RPMI7951 (cell line): ENCODE results near the gene SEM1. TPM values are rescaled to one million over a fixed set of nuclear protein-coding genes. Genes with fewer than 3 reads are reported as not detected.
A peak's percentile ranks its signal among the peaks of the same experiment; 100 is the strongest.
"Not testable (repeated sequence)": the region's sequence is repeated elsewhere in the genome, so short reads cannot be mapped to it uniquely, and the experiment has no call there.

Experiments used
- DNase-seq: peaks from one replicate; pipeline ENCODE4 v3.0.0-alpha.2; 2012; ENCODE audit warnings: low read depth
- total RNA-seq: library from RNA; depleted of rRNA; stranded (reverse); fragments of >200 nt; shearing (Covaris generic); gene quantifications from 2 replicates; pipeline ENCODE4 v1.2.3, GENCODE V29; 2014

The SEM1 gene
- total RNA-seq, 1 experiment from 2014 or later = 94.1 TPM

DNA sequence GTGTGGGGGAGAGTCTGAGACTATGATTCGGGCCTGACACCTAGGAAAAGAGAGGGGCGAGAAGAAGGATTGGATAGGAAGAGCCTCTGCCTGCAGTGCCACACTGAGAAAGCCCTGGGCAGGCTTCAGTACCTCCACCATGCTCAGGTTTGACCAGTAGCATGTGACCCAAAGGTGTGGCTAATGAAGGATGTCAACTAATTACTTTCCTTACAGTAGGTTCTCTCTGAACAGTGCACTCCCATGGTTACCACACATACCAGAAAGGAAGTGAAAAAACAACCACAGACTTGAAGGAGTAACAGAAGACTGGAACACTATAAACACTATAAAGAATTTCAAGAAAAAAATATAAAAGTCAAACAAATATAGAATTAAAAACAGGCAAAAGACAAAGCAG lies 46.2 kb downstream of the SEM1 start:
- DNase-seq = no peak

DNA sequence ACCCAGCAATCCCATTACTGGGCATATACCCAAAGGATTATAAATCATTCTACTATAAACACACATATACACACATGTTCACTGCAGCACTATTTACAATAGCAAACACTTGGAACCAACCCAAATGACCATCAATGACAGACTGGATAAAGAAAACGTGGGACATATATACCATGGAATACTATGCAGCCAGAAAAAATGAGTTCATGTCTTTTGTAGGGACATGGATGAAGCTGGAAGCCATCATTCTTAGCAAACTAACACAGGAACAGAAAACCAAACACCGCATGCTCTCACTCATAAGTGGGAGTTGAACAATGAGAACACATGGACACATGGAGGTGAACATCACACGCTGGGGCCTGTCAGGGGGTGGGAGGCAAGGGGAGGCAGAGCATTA lies 47.5 kb downstream of the SEM1 start:
- not testable (repeated sequence) for DNase-seq

DNA sequence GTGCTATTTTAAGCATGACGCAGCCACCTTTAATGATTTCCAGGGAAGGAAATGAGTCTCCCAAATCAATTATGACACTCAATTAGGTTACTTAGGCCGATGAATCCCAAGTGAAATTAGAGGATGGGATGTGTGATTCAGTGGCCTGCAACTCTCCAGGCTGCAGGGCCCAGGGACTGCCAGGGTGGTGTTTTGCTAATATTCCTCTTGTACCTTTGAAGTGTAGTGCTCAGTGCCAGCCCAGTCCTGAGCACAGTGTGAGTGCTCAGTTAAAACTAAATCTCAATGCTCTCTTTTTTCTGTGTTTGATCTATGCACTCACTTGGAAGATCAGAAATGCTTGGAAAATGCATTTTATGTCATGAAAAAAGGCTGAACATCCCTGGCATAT lies 51.6 kb downstream of the SEM1 start:
- DNase-seq = no peak

DNA sequence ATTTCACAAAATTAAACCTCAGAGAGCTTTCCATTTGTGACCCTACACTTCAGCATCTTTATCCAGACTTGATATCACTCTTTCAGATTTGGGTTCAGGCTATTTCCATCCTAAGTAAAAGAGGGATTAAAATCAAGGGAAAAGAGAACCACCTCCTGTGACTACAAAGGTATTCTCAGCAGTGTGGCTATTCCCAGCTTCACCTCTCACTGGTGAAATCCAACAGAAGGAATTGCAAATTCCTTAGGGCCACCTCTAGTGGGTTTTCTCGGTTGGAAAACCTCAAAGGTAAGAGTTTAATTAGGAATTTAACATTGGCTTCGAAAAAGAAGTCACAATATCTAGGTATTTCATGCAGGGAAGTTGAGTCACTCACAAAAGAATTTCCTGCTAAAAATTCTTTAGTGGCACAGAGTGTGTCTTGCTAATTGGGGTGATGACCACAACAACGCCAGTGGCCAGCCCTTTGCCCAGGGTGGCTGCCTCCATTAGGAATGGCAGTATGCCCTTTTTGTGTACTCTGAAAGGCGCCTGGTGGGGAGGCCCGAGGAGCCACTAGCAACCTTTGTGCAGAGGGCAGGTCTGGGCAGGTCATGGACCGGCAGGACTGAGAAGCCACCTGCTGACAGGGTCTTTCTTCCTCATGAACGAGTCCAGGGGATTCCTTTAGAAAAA lies 52.2 kb downstream of the SEM1 start:
- no peak for DNase-seq

DNA sequence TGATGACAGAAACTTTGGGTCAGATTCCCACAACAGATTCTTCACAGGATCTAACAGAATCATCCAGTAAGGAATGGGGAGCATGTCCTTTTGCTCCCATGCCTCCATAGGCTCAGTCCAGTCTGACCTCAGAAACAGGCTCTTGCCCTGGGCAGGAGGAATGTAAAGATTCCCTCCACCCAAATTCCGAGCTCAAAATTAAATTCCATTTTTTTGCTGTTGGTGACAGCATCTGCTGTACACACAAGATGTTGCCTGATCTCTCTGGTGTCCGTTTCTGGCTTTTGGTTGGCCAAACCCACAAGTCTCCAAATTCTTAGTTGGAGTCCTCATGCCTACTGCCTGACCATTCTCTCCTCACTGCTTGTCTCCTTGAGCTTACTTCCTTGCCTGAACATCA lies 53.7 kb downstream of the SEM1 start:
- DNase-seq = no peak

DNA sequence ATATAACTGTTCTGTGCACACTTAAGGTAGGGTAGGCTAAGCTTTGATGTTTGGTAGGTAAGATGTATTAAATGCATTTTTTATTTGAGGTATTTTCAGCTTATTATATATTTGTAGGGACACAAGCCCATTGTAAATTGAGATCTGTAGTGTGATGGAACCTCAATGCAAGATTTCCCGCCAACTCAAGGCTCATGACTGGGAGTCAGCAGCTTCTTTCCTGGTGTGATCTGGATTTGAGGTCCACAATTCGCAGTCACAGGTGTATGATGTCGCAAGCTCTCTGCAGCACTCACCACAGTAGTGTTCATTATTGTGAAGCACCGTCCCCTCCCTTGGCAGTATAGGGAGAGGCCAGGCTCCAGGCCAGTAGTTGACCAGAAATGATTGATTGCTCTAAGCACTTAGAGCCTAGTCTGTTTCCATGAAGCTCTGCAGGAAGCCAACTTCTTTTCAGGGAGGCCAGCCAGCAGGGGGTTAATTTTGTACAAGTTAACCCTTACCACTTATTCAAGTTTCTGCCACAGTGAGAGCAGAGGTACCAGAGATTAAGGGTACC lies 54.9 kb downstream of the SEM1 start:
- DNase-seq = no peak

DNA sequence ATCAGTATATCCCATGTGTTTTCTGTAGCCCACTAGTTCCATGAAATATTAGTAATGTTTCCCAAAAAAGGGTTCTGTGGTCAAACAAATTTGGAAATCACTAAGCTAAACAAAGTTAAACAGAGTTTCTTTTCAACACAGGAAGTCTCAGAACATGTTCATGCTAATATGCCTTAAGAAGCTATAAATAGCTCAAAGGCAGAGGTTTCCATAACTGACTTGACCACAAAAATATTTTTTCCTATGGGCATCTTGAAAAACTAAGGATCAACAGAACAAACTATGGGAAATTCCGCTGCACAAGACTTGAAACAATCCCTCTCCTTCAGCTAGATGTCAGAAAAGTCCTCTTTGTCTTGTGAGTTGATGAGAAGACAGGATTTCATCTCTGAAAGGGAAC lies 59.7 kb downstream of the SEM1 start:
- peak; percentile 59 for DNase-seq

DNA sequence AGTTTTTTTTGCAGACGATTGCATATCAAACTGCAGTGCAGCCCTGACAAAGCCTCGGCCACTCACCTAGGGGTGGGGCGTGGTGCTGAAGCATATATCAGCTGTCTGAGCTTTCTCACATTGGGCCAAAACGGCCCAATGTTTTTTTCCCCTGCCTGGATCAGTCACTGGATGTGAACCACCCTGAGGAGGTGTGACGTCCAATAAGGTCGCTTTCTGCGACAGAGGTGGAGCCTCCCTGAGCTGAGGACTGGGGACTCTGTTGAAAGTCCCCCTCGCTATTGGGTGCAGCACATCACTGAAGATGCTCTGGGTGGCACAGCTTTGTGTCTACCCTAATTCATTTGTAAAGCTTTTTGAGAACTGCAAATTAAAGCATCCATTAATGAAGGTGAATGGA lies 60.9 kb downstream of the SEM1 start:
- DNase-seq = no peak

DNA sequence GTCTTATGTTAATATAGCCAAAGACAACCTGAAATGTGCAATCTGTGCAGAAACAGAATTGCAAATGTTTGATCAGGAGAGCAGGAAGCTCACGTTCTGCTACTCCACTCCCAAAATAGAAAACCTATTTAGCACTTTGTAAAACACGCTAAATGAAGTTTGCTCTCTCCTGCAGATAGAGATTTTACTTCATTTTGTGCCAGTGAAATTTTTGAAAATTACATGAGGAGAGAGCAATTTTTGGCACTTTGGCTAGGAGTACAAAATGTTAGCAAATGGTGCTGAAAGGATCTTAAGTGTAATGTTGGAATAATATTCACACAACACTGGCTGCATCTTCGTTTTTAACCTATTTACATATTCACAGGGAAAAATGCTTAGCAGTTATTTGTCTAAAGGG lies 61.9 kb downstream of the SEM1 start:
- no peak for DNase-seq

DNA sequence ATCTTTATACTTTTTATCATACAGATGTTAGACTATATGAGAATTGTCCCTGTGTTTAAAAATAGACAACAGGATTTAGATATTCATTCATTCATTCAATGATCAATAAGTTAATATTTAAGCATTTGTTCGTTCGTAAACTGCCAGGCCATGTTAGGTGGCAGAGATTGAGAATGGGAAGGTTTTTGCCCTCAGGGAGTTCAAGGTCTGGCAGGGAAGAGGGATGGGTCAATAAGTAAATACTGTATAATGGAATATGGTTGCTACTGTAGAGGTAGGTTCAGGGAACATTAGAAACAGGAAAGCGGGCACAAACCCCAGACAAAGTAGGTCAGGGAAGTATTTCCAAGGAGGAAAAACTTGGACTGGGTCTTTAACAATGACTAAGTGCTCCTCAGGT lies 64.6 kb downstream of the SEM1 start:
- DNase-seq = no peak

DNA sequence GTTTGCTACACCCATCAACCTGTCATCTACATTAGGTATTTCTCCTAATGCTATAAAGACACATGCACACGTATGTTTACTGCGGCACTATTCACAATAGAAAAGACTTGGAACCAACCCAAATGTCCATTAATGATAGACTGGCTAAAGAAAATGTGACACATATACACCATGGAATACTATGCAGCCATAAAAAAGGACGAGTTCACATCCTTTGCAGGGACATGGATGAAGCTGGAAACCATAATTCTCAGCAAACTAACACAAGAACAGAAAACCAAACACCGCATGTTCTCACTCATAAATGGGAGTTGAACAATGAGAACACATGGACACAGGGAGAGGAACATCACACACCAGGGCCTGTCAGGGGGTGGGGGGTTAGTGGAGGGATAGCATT lies 66.2 kb downstream of the SEM1 start:
- not testable (repeated sequence) for DNase-seq

DNA sequence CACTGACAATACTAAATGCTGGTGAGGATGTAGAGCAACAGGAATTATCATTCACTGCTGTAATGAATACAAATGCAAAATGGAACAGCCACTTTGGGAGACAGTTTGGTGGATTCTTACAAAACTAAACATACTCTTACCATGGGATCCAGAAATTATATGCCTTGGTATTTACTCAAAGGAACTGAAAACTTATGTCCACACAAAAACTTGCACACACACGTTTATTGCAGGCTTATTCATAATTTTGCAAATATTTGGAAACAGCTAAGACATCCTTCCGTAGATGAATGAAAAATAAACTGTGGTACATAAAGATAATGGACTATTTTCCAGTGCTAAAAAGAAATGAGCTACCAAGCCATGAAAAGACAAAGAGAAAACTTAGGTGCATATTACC lies 69.6 kb downstream of the SEM1 start:
- DNase-seq = no peak
